ENCODE data around the gene KMT5C.

KMT5C gene

GRCh38 chr19:55346725-55347441 lies 7.2 kb downstream of the KMT5C start:
- no peak for DNase-seq (ENCODE audit: low spot score)

- DNase-seq (ENCODE audit: low spot score): no peak
Observed at GRCh38 chr19:55347442-55348009, 7.8 kb downstream of the KMT5C start.

GRCh38 chr19:55348317-55349034 lies 8.8 kb downstream of the KMT5C start:
- DNase-seq (ENCODE audit: low spot score): no peak

GRCh38 chr19:55350620-55351315 lies 11.1 kb downstream of the KMT5C start:
- no peak for DNase-seq (ENCODE audit: low spot score)

- no peak for DNase-seq (ENCODE audit: low spot score)
Observed at GRCh38 chr19:55352040-55352439, 12.4 kb downstream of the KMT5C start.

DNA sequence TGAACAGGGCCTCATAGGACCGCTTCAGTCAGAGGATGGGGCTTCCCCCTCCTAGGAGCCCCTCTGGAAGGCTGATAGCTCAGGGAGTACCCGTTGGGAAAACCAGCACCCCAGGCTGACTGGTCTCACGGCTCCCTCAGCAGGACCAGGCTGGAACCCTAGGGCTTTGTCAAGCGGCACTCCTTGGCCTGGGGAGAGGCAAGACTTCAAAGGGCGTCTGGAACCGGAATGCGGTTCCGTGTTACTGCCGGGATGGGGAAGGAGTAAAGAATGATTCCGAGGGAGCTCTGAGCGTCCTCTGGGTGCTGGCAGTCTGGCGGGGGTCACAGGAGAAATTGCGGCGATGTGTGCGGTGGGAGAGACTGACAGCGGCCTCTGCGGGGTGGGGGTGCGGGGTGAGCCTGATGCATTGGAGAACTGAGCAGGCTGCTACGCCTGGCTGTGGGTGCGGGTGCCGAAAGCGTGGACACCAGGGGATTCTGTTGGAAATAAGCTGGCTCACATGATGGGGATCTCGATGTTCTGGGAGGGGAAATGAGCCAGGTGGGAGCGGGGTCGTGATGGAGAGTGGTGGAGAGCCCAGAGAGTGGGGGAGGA lies 13.0 kb downstream of the KMT5C start:
- DNase-seq (ENCODE audit: low spot score): no peak

DNA sequence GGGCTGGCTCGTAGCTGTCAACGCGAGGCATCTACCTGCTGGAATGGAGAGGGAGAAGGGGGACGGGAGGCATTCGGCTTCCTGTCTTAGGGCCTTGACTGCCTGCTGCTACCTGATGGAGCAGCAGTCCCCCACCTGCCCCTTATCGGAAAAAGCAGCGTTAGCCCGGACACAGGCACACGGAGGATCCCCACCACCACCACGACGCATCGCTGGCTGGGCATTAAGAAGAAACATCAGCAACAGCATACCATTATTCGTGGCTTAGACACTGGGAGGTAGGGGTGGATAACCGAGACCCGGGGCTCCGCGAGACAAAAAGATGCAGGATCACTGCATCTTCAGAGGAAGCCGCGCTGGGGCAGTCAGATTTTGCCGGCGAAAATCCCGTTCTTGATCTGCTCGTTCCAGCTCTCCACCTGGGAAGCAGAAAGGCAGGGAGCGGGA lies 13.7 kb downstream of the KMT5C start:
- DNase-seq (ENCODE audit: low spot score): no peak

- DNase-seq (ENCODE audit: low spot score): no peak
Observed at GRCh38 chr19:55353803-55354697, 14.4 kb downstream of the KMT5C start.

DNA sequence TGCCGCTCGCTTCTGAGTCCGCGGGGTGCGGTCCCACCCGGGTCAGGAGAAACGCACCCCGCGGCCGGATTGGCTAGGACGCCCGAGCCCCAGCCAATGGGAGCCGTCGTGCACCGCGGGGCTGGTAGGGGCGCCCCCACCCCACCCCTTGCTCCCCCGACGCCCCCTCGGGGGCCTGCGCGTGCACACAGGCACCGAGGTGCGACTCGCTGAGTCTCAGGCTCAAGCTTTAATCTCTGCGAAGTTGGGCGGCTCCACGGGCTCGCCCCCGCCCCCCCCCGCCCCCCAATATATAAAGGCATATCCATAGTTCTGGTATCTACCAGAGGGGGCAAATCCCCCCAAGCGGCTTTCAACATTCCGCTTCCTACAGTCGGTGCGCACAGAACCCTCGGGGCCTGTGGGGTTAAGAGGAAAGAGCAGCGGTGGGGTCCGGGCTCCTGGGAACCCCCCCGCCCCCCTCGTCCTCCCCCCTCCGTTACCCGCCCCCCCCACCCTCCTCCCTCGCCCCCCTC lies 15.1 kb downstream of the KMT5C start, which contains the start of gene COX6B2:
Gene COX6B2 (minus strand): TSS at position 22 of the 515 bp plus-strand sequence. CDS start 198 bp downstream, outside the sequence.
- DNase-seq (ENCODE audit: low spot score): no peak

GRCh38 chr19:55355213-55355821 lies 15.6 kb downstream of the KMT5C start:
- DNase-seq (ENCODE audit: low spot score): no peak

DNA sequence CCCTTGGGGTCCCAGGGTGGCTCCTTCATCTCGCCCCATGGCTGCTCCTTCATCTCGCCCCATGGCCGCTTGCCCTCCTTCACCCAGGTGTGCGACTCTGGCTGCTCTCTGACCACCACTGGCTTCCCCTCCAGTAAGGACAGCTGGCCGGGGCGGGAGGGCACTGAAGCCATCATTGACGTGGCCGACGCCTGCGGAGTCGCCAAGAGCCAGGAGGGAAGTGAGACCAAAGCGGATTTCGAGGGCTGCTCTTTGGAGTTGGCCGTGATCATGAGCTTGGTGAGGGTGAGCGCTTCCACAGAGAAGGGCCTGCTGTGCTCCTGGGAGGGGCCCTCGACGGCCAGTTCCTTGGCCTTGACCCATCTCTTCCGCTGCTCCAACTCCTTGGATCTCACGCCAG lies 18.8 kb downstream of the KMT5C start:
- no peak for DNase-seq (ENCODE audit: low spot score)

- DNase-seq (ENCODE audit: low spot score): no peak
Observed at GRCh38 chr19:55358943-55359908, 19.6 kb downstream of the KMT5C start.

DNA sequence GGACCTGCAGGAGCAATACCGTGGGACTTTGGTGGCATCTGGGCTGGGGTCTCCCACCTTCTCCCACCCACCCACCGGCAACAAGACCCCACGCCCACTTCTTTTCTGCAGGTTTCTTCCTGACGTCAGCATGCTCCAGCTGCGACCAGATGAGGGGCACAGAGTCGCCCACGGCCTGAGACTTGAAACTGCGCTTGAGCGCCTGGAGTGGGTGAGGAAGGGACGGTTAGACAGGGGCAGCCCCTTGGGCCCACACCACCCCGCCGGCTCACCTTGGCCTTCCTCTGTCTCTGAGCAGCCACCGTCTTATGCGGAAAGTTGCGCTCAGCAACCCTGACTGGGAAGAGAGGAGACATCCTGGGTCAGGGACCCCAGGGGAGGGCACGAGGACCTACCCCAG lies 21.2 kb downstream of the KMT5C start:
- DNase-seq (ENCODE audit: low spot score): no peak

GRCh38 chr19:55362174-55362989 lies 22.7 kb downstream of the KMT5C start:
- no peak for DNase-seq (ENCODE audit: low spot score)

DNA sequence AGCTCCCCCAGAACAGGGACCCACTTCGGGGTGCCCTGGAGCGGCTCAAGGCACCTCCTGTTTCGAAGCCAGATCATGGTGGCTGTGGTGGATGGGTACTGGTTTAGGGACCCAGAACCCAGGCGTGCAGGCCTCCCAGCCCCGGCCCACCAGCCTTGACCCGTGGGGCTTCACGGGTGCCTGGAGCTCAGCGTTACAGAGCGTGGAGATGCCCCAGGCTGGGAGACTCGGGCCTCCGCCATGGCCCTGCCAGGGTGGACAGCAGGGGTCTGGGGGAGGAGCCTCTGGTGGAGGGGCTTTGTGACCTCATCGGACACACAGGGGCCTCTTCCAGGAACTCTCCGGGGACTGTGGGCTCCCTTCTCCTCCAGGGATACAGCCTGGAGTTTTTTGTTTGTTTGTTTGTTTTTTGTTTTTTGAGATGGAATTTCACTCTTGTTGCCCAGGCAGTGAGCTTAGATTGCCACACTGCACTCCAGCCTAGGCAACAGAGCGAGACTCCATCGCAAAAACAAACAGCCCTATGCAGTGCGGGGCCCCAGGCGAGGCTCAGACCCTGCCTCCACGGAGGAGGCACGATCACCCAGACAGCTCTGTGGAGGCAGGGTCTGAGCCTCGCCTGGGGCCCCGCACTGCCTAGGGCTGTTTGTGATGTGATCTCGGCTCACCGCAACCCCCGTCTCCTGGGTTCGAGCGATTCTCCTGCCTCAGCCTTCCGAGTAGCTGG lies 23.5 kb downstream of the KMT5C start, which contains the start of gene GARIN5B:
Gene GARIN5B (minus strand): TSS at position 271 of the 727 bp plus-strand sequence. CDS start 194 bp downstream, at position 77.
- no peak for DNase-seq (ENCODE audit: low spot score)

DNA sequence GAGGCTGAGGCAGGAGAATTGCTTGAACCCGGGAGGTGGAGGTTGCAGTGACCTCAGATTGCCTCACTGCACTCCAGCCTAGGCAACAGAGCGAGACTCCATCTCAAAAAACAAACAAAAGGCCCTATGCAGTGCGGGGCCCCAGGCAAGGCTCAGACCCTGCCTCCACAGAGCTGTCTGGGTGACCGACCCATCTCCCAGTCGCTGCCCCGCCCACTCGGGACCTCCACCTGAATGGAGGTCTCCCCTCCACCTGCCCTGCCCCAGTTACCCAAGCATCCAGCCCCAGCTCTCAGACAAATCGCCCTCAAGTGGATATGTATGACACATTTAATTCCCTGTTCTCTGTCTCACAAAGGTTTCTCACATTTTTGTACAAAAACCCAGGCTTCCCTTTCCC lies 25.6 kb downstream of the KMT5C start:
- DNase-seq (ENCODE audit: low spot score): no peak

GRCh38 chr19:55365964-55366363 lies 26.3 kb downstream of the KMT5C start:
- DNase-seq (ENCODE audit: low spot score): no peak
